Measurements from ENCODE around the gene PTGS1.

DNA sequence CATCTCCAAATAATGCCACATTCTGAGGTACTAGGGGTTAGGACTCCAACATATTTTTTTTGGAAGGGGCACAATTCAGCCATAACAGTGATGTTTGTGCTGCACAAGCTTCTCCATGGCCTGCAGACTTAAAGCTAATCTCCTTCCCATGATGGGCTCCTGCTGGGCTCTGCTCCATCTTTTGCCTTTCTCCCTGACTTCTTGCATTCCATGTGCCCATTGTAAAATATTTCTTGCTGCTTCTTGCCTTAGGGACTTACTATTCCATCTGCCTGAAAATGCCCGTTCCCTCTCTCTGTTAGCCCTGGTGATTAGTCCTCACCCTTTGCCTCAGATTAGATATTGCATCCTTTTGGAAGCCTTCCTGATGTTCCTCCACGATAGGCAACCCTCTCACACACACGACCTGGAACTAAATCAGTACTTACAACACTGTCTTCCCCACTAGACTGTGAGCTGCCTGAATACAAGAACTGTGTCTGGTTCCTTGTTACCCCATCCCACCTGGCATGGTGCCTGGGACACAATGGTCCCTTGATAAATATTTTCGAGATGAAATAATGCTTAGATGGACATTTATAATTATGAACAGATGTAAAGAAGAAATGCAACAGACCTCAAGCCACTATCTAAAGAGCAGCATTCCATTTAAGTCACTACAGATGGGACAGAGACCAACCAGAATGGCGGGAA lies 73.4 kb downstream of the PTGS1 start:
- TF ChIP-seq, protein P1, sequence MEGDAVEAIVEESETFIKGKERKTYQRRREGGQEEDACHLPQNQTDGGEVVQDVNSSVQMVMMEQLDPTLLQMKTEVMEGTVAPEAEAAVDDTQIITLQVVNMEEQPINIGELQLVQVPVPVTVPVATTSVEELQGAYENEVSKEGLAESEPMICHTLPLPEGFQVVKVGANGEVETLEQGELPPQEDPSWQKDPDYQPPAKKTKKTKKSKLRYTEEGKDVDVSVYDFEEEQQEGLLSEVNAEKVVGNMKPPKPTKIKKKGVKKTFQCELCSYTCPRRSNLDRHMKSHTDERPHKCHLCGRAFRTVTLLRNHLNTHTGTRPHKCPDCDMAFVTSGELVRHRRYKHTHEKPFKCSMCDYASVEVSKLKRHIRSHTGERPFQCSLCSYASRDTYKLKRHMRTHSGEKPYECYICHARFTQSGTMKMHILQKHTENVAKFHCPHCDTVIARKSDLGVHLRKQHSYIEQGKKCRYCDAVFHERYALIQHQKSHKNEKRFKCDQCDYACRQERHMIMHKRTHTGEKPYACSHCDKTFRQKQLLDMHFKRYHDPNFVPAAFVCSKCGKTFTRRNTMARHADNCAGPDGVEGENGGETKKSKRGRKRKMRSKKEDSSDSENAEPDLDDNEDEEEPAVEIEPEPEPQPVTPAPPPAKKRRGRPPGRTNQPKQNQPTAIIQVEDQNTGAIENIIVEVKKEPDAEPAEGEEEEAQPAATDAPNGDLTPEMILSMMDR (conservative IDR thresholded peaks at IDR 0.05) = no peak
- TF ChIP-seq EZH2 (IDR thresholded peaks at IDR 0.05; ENCODE audit: low read depth) = no peak
